ENCODE measurements around the gene SKI. TPM values are rescaled to one million over a fixed set of nuclear protein-coding genes. Genes with fewer than 3 reads are reported as not detected.

The SKI gene
- total and polyA plus RNA-seq, 7 experiments from 2014 or later = 0.61 to 278 (median 95.3) TPM

- peaks cover 0 to 16% (median 14%) of the 10 kb centered on the region in 5 donors for H3K36me3 Mint-ChIP-seq
- DNase-seq (no peak), ATAC-seq (no peak)
- H3K9me3 ChIP-seq (ENCODE audit: control insufficient read depth in 2 of 3, low read length in 3 of 3) = no peaks in the 10 kb centered on the region
- H3K27me3 ChIP-seq (ENCODE audit: control insufficient read depth in 2 of 2, insufficient read depth in 2 of 2, low read length in 2 of 2) = no peaks in the 10 kb centered on the region
- peaks cover 0 to 5% (median 0%) of the 10 kb centered on the region in 5 donors for H3K27me3 Mint-ChIP-seq
- no peak overlapping the region for H3K27ac ChIP-seq (ENCODE audit: low read depth, low read length)
- H3K4me1 ChIP-seq (ENCODE audit: control insufficient read depth in 2 of 2, insufficient read depth in 2 of 2, low read length in 2 of 2) = no peaks in the 10 kb centered on the region
- H3K27ac Mint-ChIP-seq = no peak overlapping the region
- ChIA-PET POLR2A (no interaction called here), CTCF (no interaction called here)
- H3K4me3 Mint-ChIP-seq = no peak overlapping the region
- intact Hi-C loops (cut with micrococcal nuclease) = no loop called here
- no peak overlapping the region for H3K4me3 ChIP-seq (ENCODE audit: low read length)
- no peaks in the 10 kb centered on the region for H3K4me1 Mint-ChIP-seq
- peaks cover 0 to 18% (median 7%) of the 10 kb centered on the region in 11 donors for H3K9me3 Mint-ChIP-seq
- H3K36me3 ChIP-seq (ENCODE audit: control insufficient read depth in 2 of 3, insufficient read depth in 3 of 3, low read length in 3 of 3) = no peaks in the 10 kb centered on the region
These were observed 130.8 kb downstream of the SKI start for GRCh38 chr1:2358651-2359640.

Other genes starting within 250 kb of the SKI start
- gene CFAP74, start 224.5 kb upstream of the SKI start, total RNA-seq = not detected
- not detected for gene CFAP74, start 224.5 kb upstream of the SKI start, polyA plus RNA-seq
- gene GABRD, start 209.0 kb upstream of the SKI start, total RNA-seq = under 1 TPM in 2 of 5 experiments, not detected in 3; 0.17 to 0.21 TPM
- gene GABRD, start 209.0 kb upstream of the SKI start, polyA plus RNA-seq = under 1 TPM in 1 of 2 donors, not detected in 1; 0.31 TPM
- gene PRKCZ, start 177.9 kb upstream of the SKI start, total RNA-seq = 10 to 100 TPM in 4 of 5 experiments, 1 to 10 TPM in 1; 3.6 to 29.6 (median 24.5) TPM
- gene PRKCZ, start 177.9 kb upstream of the SKI start, polyA plus RNA-seq = 10 to 100 TPM in 1 of 2 donors, 1 to 10 TPM in 1; 7.1 to 12.7 TPM
- gene FAAP20, start 33.5 kb upstream of the SKI start, total RNA-seq = 10 to 100 TPM; 43.2 to 56.2 (median 48.8) TPM
- 10 to 100 TPM; 55.9 to 77.0 TPM for gene FAAP20, start 33.5 kb upstream of the SKI start, polyA plus RNA-seq
- 10 to 100 TPM in 3 of 5 experiments, 1 to 10 TPM in 2; 8.5 to 16.4 (median 11.2) TPM for gene MORN1, start 163.2 kb downstream of the SKI start, total RNA-seq
- gene MORN1, start 163.2 kb downstream of the SKI start, polyA plus RNA-seq = 1 to 10 TPM; 5.0 to 5.3 TPM
- gene RER1, start 163.5 kb downstream of the SKI start, total RNA-seq = 100 to 1,000 TPM in 3 of 5 experiments, 10 to 100 TPM in 2; 71.0 to 150 (median 136) TPM
- gene RER1, start 163.5 kb downstream of the SKI start, polyA plus RNA-seq = 100 to 1,000 TPM; 110 to 116 TPM
- 10 to 100 TPM in 4 of 5 experiments, 1 to 10 TPM in 1; 8.7 to 14.9 (median 12.3) TPM for gene PEX10, start 184.2 kb downstream of the SKI start, total RNA-seq
- 10 to 100 TPM in 1 of 2 donors, 1 to 10 TPM in 1; 9.1 to 10.4 TPM for gene PEX10, start 184.2 kb downstream of the SKI start, polyA plus RNA-seq
- 10 to 100 TPM; 10.1 to 37.4 (median 18.4) TPM for gene PLCH2, start 248.0 kb downstream of the SKI start, total RNA-seq
- 1 to 10 TPM in 1 of 2 donors, under 1 TPM in 1; 0.11 to 1.5 TPM for gene PLCH2, start 248.0 kb downstream of the SKI start, polyA plus RNA-seq